ENCODE data around the gene PRKCA. TPM values are rescaled to one million over a fixed set of nuclear protein-coding genes. Genes with fewer than 3 reads are reported as not detected.

PRKCA gene
- total and polyA plus RNA-seq, 2 donors (not counting 3 experiments of a cell fraction or from before 2014, with no cell fraction given): 7.5 to 34.2 TPM

GRCh38 chr17:66507982-66508760 is 205.8 kb downstream of the PRKCA start:
- no peak overlapping the region for H3K9ac ChIP-seq (replicated peaks; ENCODE audit: extremely low read depth, insufficient read depth, low read length)
- H3K27me3 ChIP-seq (ENCODE audit: control insufficient read depth in 2 of 2, insufficient read depth in 2 of 2, low read length in 2 of 2): no peaks in the 10 kb centered on the region
- H3K36me3 ChIP-seq (ENCODE audit: control insufficient read depth in 2 of 2, extremely low read depth in 1 of 2, insufficient read depth in 2 of 2, low read length in 2 of 2): no peaks in the 10 kb centered on the region
- no peaks in the 10 kb centered on the region for H3K9me1 ChIP-seq (replicated peaks; ENCODE audit: control insufficient read depth, extremely low read depth, insufficient read depth, low read length)
- no peak for TF ChIP-seq POLR2A (IDR thresholded peaks at IDR 0.05; ENCODE audit: low read depth, low read length)
- no peak for TF ChIP-seq MYC (IDR thresholded peaks at IDR 0.05; ENCODE audit: low read depth, low read length)
- TF ChIP-seq GATA2 (IDR thresholded peaks at IDR 0.05; ENCODE audit: insufficient read depth, insufficient read length, low read depth, low read length): no peak
- no peak for TF ChIP-seq EZH2 (IDR thresholded peaks at IDR 0.05; ENCODE audit: borderline replicate concordance, low read depth, low read length, severe bottlenecking)
- TF ChIP-seq JUN (IDR thresholded peaks at IDR 0.05; ENCODE audit: borderline replicate concordance, insufficient read depth, insufficient read length, low read depth): no peak
- no peak for TF ChIP-seq POLR2AphosphoS5 (IDR thresholded peaks at IDR 0.05; ENCODE audit: insufficient read depth, low read depth, low read length)
- TF ChIP-seq FOS (IDR thresholded peaks at IDR 0.05; ENCODE audit: borderline replicate concordance, insufficient read depth, low read length): no peak
- TF ChIP-seq, protein P1, sequence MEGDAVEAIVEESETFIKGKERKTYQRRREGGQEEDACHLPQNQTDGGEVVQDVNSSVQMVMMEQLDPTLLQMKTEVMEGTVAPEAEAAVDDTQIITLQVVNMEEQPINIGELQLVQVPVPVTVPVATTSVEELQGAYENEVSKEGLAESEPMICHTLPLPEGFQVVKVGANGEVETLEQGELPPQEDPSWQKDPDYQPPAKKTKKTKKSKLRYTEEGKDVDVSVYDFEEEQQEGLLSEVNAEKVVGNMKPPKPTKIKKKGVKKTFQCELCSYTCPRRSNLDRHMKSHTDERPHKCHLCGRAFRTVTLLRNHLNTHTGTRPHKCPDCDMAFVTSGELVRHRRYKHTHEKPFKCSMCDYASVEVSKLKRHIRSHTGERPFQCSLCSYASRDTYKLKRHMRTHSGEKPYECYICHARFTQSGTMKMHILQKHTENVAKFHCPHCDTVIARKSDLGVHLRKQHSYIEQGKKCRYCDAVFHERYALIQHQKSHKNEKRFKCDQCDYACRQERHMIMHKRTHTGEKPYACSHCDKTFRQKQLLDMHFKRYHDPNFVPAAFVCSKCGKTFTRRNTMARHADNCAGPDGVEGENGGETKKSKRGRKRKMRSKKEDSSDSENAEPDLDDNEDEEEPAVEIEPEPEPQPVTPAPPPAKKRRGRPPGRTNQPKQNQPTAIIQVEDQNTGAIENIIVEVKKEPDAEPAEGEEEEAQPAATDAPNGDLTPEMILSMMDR (IDR thresholded peaks at IDR 0.05; ENCODE audit: extremely low read depth in 1 of 2, insufficient read depth in 1 of 2, low read depth in 1 of 2, low read length in 2 of 2): no peak
- TF ChIP-seq, protein P2, sequence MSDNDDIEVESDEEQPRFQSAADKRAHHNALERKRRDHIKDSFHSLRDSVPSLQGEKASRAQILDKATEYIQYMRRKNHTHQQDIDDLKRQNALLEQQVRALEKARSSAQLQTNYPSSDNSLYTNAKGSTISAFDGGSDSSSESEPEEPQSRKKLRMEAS (IDR thresholded peaks at IDR 0.05; ENCODE audit: insufficient read depth, insufficient read length): no peak
- H3K4me1 ChIP-seq (ENCODE audit: control insufficient read depth, extremely low read depth, insufficient read depth, low read length): peaks cover 20% of the 10 kb centered on the region
- dilution Hi-C loops (cut with MboI; ENCODE audit: extremely low pct_ligation_motif_present, low sequenced_read_pairs) (no loop called here), intact Hi-C loops (cut with micrococcal nuclease) (loop anchor here (1.0 kb wide), 1 partner anchor 42 kb away; no protein-coding TSS in a partner anchor)
- ChIA-PET CTCF (interaction anchor here (0.9 to 2.1 kb wide), 6 partner anchors 10 to 59 kb away, joined by 4 to 15 read pairs (median 5); no protein-coding TSS in a partner anchor), POLR2A (no interaction called here)
- no peak overlapping the region for H3K4me3 ChIP-seq (replicated peaks in 1 of 3; ENCODE audit: insufficient read depth in 1 of 3, low read depth in 1 of 3, low read length in 3 of 3)
- no peak overlapping the region for H2AFZ ChIP-seq (ENCODE audit: low read depth, low read length)
- H3K4me2 ChIP-seq (ENCODE audit: insufficient read depth, low read length): no peak overlapping the region
- no peak overlapping the region for H3K27ac ChIP-seq (ENCODE audit: insufficient read depth, low read depth, low read length)
- FAIRE-seq (no peak), DNase-seq (ENCODE audit: low read depth, low spot score) (no peak)
- BruUV-seq (replicated peaks): no TSS peak
- no peaks in the 10 kb centered on the region for H3K9me3 ChIP-seq (replicated peaks; ENCODE audit: control insufficient read depth, insufficient read depth, low read length)
- peaks cover 3% of the 10 kb centered on the region for H3K79me2 ChIP-seq (ENCODE audit: control insufficient read depth, insufficient read depth, low read length)
- no peaks in the 10 kb centered on the region for H4K20me1 ChIP-seq (replicated peaks; ENCODE audit: control insufficient read depth, extremely low read depth, insufficient read depth, low read length)

Measured in endothelial cell of umbilical vein (primary cell).